HepG2 (cell line): ENCODE results near the gene TMEM217. TPM values are rescaled to one million over a fixed set of nuclear protein-coding genes. Genes with fewer than 3 reads are reported as not detected.

Source experiments
- ARHGAP35 ChIP-seq: sonication (generic); formaldehyde crosslinking; IDR thresholded peaks from 2 replicates; pipeline ENCODE4 v1.9.0; 2022; ENCODE audit warnings: mild to moderate bottlenecking, inconsistent platforms, moderate library complexity, missing genetic modification reagents, borderline replicate concordance
- SOX5 ChIP-seq: IDR thresholded peaks from 2 replicates; pipeline ENCODE4 v1.6.1; 2016; ENCODE audit warnings: borderline replicate concordance
- TAF15 ChIP-seq: fragments of 200-400 bp; formaldehyde crosslinking; IDR thresholded peaks from one replicate; pipeline ENCODE4 v1.6.1; 2018; ENCODE audit warnings: mild to moderate bottlenecking, low read depth, low read length; ENCODE audit not compliant: poor library complexity, severe bottlenecking
- ZNF343 ChIP-seq: sonication (generic); formaldehyde crosslinking; IDR thresholded peaks from 2 replicates; pipeline ENCODE4 v1.4.0; 2020; ENCODE audit warnings: mild to moderate bottlenecking, missing genetic modification reagents
- ZNF737 ChIP-seq: sonication (generic); formaldehyde crosslinking; IDR thresholded peaks from 2 replicates; pipeline ENCODE4 v1.5.0; 2020; ENCODE audit warnings: missing genetic modification reagents, mild to moderate bottlenecking, borderline replicate concordance
- ZNF768 ChIP-seq: sonication (generic); formaldehyde crosslinking; IDR thresholded peaks from 2 replicates; pipeline ENCODE4 v1.4.0; 2020; ENCODE audit warnings: missing genetic modification reagents
- polyA plus RNA-seq, 8 experiments: library from polyadenylated mRNA; depleted of rRNA in 3 of 8; stranded (reverse) in 7 of 8; unstranded in 1 of 8; fragments of >200 nt; fragmentation: Illumina TruSeq in 4 of 8; extraction: Trizol in 4 of 8; gene quantifications; 2 replicates each; pipeline versions ENCODE4 v1.2.1 to v1.2.3, GENCODE V29; 2011 to 2016; ENCODE audit warnings: low read depth in 4 of 8, missing spikeins in 1 of 8, mixed read lengths in 1 of 8; ENCODE audit not compliant: insufficient read depth in 1 of 8
- total RNA-seq, 5 experiments: library from RNA; depleted of rRNA; stranded (reverse); fragments of >200 nt; fragmentation: Illumina TruSeq; extraction: Trizol; gene quantifications; 2 replicates each; pipeline ENCODE4 v1.2.3, GENCODE V29; 2016; ENCODE audit warnings: low read depth in 1 of 5
- TF ChIP-seq, protein P1 (sequence below): sonication (generic); formaldehyde crosslinking; IDR thresholded peaks from 2 replicates; pipeline ENCODE4 v1.4.0; 2020; ENCODE audit warnings: missing genetic modification reagents
- TF ChIP-seq, protein P2 (sequence below): sonication (generic); formaldehyde crosslinking; IDR thresholded peaks from 2 replicates; pipeline ENCODE4 v1.9.0; 2022; ENCODE audit warnings: missing genetic modification reagents, mild to moderate bottlenecking, borderline replicate concordance
- TF ChIP-seq, protein P3 (sequence below): sonication (generic); formaldehyde crosslinking; IDR thresholded peaks from 2 replicates; pipeline ENCODE4 v1.9.0; 2021; ENCODE audit warnings: missing genetic modification reagents, mild to moderate bottlenecking, borderline replicate concordance

The TMEM217 gene
- total and polyA plus RNA-seq, 2 of the 13 experiments (the other 11 are each of a cell fraction or from before 2014, with no cell fraction given) = 2.3 to 3.4 TPM

DNA sequence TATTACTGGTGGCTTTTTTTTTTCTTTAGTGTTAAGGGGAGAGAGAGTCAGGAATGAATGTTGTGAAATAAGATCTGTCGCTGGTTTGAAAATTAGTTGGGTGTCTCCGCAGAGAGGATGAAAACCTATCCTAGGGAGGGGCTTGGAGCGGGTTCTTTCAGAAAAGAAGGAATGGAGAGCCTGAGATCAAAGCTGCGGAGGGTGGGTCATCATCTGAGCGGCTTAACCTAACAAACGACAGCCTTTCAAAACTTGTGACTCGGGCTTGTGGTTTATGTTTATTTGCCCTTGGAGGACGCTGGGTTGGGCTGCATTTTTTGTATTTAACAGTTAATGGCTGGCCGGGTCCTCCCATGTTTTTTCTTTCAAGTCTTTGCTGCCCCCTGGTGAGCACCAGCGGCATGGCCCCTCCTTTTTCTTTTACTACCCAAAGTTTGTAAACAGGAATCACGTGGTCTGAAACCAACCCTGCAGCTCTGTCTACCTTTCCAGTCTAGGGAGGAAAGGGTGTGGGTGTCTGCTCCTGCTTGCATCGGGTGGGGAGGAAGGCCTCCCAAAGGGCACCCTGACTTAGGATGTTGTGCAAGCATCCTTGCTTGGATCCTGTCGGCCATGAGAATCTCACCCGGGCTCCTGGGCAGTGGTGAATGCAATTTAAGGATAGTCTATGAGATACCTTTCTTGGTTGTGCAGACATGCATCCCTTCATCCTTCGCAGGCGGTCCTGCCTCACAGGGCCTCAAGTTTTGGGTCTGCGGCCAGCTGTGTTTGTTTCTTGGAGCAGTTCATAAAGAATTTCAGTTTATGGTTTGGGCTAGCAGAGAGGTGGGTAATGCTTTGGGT is 85.8 kb downstream of the TMEM217 start (continued):
- TF ChIP-seq, protein P1, sequence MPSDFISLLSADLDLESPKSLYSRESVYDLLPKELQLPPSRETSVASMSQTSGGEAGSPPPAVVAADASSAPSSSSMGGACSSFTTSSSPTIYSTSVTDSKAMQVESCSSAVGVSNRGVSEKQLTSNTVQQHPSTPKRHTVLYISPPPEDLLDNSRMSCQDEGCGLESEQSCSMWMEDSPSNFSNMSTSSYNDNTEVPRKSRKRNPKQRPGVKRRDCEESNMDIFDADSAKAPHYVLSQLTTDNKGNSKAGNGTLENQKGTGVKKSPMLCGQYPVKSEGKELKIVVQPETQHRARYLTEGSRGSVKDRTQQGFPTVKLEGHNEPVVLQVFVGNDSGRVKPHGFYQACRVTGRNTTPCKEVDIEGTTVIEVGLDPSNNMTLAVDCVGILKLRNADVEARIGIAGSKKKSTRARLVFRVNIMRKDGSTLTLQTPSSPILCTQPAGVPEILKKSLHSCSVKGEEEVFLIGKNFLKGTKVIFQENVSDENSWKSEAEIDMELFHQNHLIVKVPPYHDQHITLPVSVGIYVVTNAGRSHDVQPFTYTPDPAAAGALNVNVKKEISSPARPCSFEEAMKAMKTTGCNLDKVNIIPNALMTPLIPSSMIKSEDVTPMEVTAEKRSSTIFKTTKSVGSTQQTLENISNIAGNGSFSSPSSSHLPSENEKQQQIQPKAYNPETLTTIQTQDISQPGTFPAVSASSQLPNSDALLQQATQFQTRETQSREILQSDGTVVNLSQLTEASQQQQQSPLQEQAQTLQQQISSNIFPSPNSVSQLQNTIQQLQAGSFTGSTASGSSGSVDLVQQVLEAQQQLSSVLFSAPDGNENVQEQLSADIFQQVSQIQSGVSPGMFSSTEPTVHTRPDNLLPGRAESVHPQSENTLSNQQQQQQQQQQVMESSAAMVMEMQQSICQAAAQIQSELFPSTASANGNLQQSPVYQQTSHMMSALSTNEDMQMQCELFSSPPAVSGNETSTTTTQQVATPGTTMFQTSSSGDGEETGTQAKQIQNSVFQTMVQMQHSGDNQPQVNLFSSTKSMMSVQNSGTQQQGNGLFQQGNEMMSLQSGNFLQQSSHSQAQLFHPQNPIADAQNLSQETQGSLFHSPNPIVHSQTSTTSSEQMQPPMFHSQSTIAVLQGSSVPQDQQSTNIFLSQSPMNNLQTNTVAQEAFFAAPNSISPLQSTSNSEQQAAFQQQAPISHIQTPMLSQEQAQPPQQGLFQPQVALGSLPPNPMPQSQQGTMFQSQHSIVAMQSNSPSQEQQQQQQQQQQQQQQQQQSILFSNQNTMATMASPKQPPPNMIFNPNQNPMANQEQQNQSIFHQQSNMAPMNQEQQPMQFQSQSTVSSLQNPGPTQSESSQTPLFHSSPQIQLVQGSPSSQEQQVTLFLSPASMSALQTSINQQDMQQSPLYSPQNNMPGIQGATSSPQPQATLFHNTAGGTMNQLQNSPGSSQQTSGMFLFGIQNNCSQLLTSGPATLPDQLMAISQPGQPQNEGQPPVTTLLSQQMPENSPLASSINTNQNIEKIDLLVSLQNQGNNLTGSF (CRISPR knock-in tag) = no peak
- TF ChIP-seq ZNF768 (CRISPR knock-in tag) (no peak), ARHGAP35 (CRISPR knock-in tag) (no peak), TAF15 (no peak), ZNF343 (CRISPR knock-in tag) (no peak), SOX5 (CRISPR knock-in tag) (peak; percentile 82), ZNF737 (no peak)
- TF ChIP-seq, protein P2, sequence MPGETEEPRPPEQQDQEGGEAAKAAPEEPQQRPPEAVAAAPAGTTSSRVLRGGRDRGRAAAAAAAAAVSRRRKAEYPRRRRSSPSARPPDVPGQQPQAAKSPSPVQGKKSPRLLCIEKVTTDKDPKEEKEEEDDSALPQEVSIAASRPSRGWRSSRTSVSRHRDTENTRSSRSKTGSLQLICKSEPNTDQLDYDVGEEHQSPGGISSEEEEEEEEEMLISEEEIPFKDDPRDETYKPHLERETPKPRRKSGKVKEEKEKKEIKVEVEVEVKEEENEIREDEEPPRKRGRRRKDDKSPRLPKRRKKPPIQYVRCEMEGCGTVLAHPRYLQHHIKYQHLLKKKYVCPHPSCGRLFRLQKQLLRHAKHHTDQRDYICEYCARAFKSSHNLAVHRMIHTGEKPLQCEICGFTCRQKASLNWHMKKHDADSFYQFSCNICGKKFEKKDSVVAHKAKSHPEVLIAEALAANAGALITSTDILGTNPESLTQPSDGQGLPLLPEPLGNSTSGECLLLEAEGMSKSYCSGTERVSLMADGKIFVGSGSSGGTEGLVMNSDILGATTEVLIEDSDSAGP = 0 out of 2 replicates have a peak, but pooled peaks have one; percentile 9
- TF ChIP-seq, protein P3, sequence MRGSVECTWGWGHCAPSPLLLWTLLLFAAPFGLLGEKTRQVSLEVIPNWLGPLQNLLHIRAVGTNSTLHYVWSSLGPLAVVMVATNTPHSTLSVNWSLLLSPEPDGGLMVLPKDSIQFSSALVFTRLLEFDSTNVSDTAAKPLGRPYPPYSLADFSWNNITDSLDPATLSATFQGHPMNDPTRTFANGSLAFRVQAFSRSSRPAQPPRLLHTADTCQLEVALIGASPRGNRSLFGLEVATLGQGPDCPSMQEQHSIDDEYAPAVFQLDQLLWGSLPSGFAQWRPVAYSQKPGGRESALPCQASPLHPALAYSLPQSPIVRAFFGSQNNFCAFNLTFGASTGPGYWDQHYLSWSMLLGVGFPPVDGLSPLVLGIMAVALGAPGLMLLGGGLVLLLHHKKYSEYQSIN (CRISPR knock-in tag) = no peak
